GM13976 (cell line): Measurements from ENCODE around the gene PFKFB3.

Experiments
- DNase-seq: peaks from one replicate; pipeline ENCODE4 v3.0.0; 2012; ENCODE audit warnings: low spot score
- CTCF ChIP-seq: IDR thresholded peaks from 2 replicates; pipeline ENCODE4 v1.5.1; 2012; ENCODE audit warnings: borderline replicate concordance, mild to moderate bottlenecking; ENCODE audit not compliant: insufficient read depth; ENCODE audit errors: extremely low read depth, missing control alignments, control extremely low read depth
- in situ Hi-C: fragments of 300-500 bp; cut with MboI; formaldehyde crosslinking; loops from one replicate; pipeline ENCODE4 v1.12.0; 2022; ENCODE audit warnings: low sequenced_read_pairs, mixed read lengths, inconsistent platforms; ENCODE audit not compliant: unreplicated experiment

Gene PFKFB3

GRCh38 chr10:6213257-6213905 is 10.6 kb downstream of the PFKFB3 start:
- DNase-seq, result no peak
- in situ Hi-C loops, result no loop called here
- TF ChIP-seq CTCF, result no peak

GRCh38 chr10:6213908-6214307 is 11.2 kb downstream of the PFKFB3 start:
- no peak for DNase-seq
- in situ Hi-C loops, result no loop called here
- TF ChIP-seq CTCF, result no peak

GRCh38 chr10:6214612-6215011 is 11.9 kb downstream of the PFKFB3 start:
- TF ChIP-seq CTCF, result no peak
- in situ Hi-C loops, result no loop called here
- DNase-seq, result no peak

DNA sequence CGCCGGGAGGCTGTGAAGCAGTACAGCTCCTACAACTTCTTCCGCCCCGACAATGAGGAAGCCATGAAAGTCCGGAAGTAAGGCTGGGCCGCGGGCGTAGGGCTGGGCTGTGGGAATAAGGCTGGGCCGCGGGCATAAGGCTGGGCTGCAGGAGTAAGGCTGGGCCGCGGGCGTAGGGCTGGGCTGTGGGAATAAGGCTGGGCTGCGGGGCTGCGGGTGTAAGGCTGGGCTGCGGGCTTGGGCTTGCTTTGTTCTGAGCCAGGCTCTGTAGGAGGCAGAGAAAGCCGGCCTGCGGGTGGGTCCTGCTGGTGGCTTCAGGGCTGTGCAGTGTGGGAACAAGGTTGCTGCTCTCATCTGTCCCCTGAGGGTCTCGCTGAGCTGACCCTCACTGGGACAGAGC is 12.5 kb downstream of the PFKFB3 start:
- no peak for DNase-seq
- in situ Hi-C loops, result no loop called here
- no peak for TF ChIP-seq CTCF

DNA sequence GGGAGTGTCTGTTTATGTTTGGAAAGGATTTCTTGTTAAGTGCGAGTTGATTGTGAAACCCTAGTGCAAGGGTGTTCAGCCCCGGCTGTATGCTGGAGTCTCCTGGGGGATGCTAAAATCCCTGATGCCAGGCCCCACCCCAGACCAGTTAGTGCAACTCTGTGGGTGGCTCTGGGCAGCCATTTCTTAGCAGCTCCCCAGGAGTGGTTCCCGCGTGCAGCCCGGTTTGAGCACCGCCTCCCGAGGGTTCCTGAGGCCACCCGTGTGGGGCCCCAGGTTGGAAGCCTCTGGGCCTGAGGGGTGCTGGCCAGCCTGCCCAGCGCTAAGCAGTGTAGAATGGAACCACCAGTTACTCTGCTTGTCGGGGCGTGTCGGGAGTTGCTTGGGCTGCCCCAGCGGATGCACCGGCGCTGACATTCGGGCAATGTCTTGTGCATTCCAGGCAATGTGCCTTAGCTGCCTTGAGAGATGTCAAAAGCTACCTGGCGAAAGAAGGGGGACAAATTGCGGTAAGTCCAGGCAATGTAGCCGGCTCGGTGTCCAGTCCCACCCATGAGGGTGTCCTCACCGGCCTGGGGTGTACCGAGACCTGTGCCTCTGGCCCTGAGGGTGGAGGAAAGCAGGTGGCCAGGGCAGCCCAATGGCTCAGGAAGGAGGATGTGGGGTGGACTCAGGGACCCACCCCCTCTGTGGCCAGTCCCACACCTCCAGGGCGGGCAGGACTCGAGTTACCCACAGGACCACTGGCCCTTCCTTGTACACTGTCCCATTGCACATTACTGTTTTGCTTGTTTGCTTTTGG is 13.2 kb downstream of the PFKFB3 start:
- in situ Hi-C loops, result no loop called here
- DNase-seq, result no peak
- TF ChIP-seq CTCF, result no peak

DNA sequence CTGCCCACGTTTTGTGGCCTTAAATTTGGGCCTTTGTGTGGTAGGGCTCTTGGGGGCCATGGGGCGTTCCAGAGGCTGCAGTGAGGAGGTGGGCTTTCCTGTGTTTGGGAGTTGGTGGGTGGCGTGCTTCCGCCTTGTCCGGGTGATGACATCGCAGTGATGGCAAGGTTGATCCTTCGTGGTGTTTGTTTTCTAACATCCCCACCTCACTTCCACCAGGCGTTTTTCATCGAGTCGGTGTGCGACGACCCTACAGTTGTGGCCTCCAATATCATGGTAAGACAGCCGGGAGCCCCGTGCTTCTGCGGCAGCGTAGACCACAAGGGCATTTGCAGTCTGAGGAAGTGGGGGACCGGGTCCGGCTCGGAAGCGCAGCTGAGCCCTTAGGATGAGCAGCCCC is 14.2 kb downstream of the PFKFB3 start:
- no peak for TF ChIP-seq CTCF
- in situ Hi-C loops, result no loop called here
- DNase-seq, result no peak
